ENCODE results near the gene ANKRD60. TPM values are rescaled to one million over a fixed set of nuclear protein-coding genes. Genes with fewer than 3 reads are reported as not detected.

Gene ANKRD60
- total RNA-seq, 2 donors from 2014 or later: 0.80 TPM; not detected in 1

GRCh38 chr20:58251979-58252591 lies 23.6 kb upstream of the ANKRD60 start:
- intact Hi-C loops (cut with DNase I): no loop called here
- no peak overlapping the region for H3K27ac ChIP-seq
- no peaks in the 10 kb centered on the region for H3K4me1 ChIP-seq (replicated peaks)
- TF ChIP-seq POLR2AphosphoS5 (IDR thresholded peaks at IDR 0.05) (no peak), POLR2A (IDR thresholded peaks at IDR 0.05) (no peak), CTCF (IDR thresholded peaks at IDR 0.05) (no peak)
- no peaks in the 10 kb centered on the region for H3K27me3 ChIP-seq (replicated peaks; ENCODE audit: insufficient read depth)
- no peak overlapping the region for H3K4me3 ChIP-seq
- no peak for DNase-seq (ENCODE audit: low spot score)
- H3K36me3 ChIP-seq: no peaks in the 10 kb centered on the region
- WGBS: 78% methylated on average over 2 of the region's 2 CpGs
- H3K9me3 ChIP-seq: no peaks in the 10 kb centered on the region

GRCh38 chr20:58251348-58251978 lies 23.0 kb upstream of the ANKRD60 start:
- no peak for DNase-seq (ENCODE audit: low spot score)
- Histone ChIP-seq H3K27me3 (replicated peaks; ENCODE audit: insufficient read depth) (no peaks in the 10 kb centered on the region), H3K27ac (no peak overlapping the region), H3K4me3 (no peak overlapping the region), H3K9me3 (no peaks in the 10 kb centered on the region), H3K36me3 (no peaks in the 10 kb centered on the region), H3K4me1 (replicated peaks) (no peaks in the 10 kb centered on the region)
- no peak for TF ChIP-seq CTCF (IDR thresholded peaks at IDR 0.05)
- no peak for TF ChIP-seq POLR2AphosphoS5 (IDR thresholded peaks at IDR 0.05)
- no peak for TF ChIP-seq POLR2A (IDR thresholded peaks at IDR 0.05)
- intact Hi-C loops (cut with DNase I): no loop called here
- WGBS: 91% methylated on average over 8 of the region's 8 CpGs

GRCh38 chr20:58246346-58246745 lies 17.9 kb upstream of the ANKRD60 start:
- Histone ChIP-seq H3K4me1 (replicated peaks) (no peaks in the 10 kb centered on the region), H3K27ac (no peak overlapping the region), H3K36me3 (peaks cover 0 to 9% of the 10 kb centered on the region in 2 donors), H3K4me3 (no peak overlapping the region), H3K27me3 (replicated peaks; ENCODE audit: insufficient read depth) (no peaks in the 10 kb centered on the region), H3K9me3 (no peaks in the 10 kb centered on the region)
- intact Hi-C loops (cut with DNase I): no loop called here
- no peak for DNase-seq (ENCODE audit: low spot score)
- TF ChIP-seq POLR2A (IDR thresholded peaks at IDR 0.05) (no peak), CTCF (IDR thresholded peaks at IDR 0.05) (peak in 1 of 4 experiments; percentile 6)
- WGBS: 75% methylated on average over 9 of the region's 9 CpGs

- Histone ChIP-seq H3K36me3 (peaks cover 0 to 9% of the 10 kb centered on the region in 2 donors), H3K4me1 (replicated peaks) (no peaks in the 10 kb centered on the region), H3K9me3 (no peaks in the 10 kb centered on the region), H3K27me3 (replicated peaks; ENCODE audit: insufficient read depth) (no peaks in the 10 kb centered on the region), H3K27ac (no peak overlapping the region), H3K4me3 (no peak overlapping the region)
- no peak for TF ChIP-seq POLR2A (IDR thresholded peaks at IDR 0.05)
- no peak for TF ChIP-seq CTCF (IDR thresholded peaks at IDR 0.05)
- no peak for TF ChIP-seq POLR2AphosphoS5 (IDR thresholded peaks at IDR 0.05)
- WGBS: 96% methylated on average over 8 of the region's 8 CpGs
- intact Hi-C loops (cut with DNase I): no loop called here
- DNase-seq (ENCODE audit: low spot score): no peak
Observed at GRCh38 chr20:58245931-58246330, 17.5 kb upstream of the ANKRD60 start.
